ENCODE results near the gene CACFD1.
A peak's percentile ranks its signal among the peaks of the same experiment; 100 is the strongest.

Gene CACFD1

GRCh38 chr9:133519693-133520092, 59.9 kb downstream of the CACFD1 start (continued):
- no peak for TF ChIP-seq ZNF37A (tag by site-specific recombination; IDR thresholded peaks at IDR 0.05)
- TF ChIP-seq SP2 (tag by site-specific recombination; IDR thresholded peaks at IDR 0.05), result no peak

- no peaks in the 10 kb centered on the region for H3K9me3 ChIP-seq (ENCODE audit: control insufficient read depth, insufficient read depth, low read depth, low read length)
- H3K36me3 ChIP-seq (ENCODE audit: control insufficient read depth in 2 of 2, insufficient read depth in 1 of 2, low read length in 2 of 2), result no peaks in the 10 kb centered on the region
- TF ChIP-seq KLF16 (tag by site-specific recombination; IDR thresholded peaks at IDR 0.05), result no peak
- no peak for TF ChIP-seq PBX3 (CRISPR knock-in tag; IDR thresholded peaks at IDR 0.05)
- TF ChIP-seq SCRT2 (tag by site-specific recombination; IDR thresholded peaks at IDR 0.05), result peak; percentile 58; the same call in 1 of the 2 replicates
- TF ChIP-seq FEZF1 (tag by site-specific recombination; IDR thresholded peaks at IDR 0.05), result no peak
- TF ChIP-seq ATF2 (tag by site-specific recombination; IDR thresholded peaks at IDR 0.05; ENCODE audit: low read depth), result no peak
- CTCF ChIA-PET, result interaction anchor here (0.6 kb wide), 1 partner anchor 646 kb away, joined by 3 read pairs; no protein-coding TSS in a partner anchor
- POLR2A ChIA-PET, result no interaction called here
- H3K27ac ChIP-seq (ENCODE audit: extremely low read depth, low read depth, low read length), result no peak overlapping the region
- no peak overlapping the region for H3K4me3 ChIP-seq (ENCODE audit: low read depth, low read length)
- no peaks in the 10 kb centered on the region for H3K4me1 ChIP-seq (ENCODE audit: control insufficient read depth, insufficient read depth, low read length)
Measured at GRCh38 chr9:133520121-133520835, 60.5 kb downstream of the CACFD1 start.
